K562 (cell line): Measurements from ENCODE around the gene TECPR1.

Source experiments
- CTCF ChIP-seq, 3 experiments: IDR thresholded peaks in 2 of 3; conservative IDR thresholded peaks in 1 of 3; 2 replicates each; pipeline ENCODE4 v1.5.1; 2011 to 2012; ENCODE audit warnings: low read length in 3 of 3, mild to moderate bottlenecking in 3 of 3, control low read depth in 2 of 3, improper control_type of control experiment in 1 of 3, inconsistent platforms in 1 of 3, low read depth in 1 of 3, mixed read lengths in 1 of 3, moderate library complexity in 1 of 3; ENCODE audit not compliant: insufficient read depth in 2 of 3
- FOXO4 ChIP-seq: fragments of 450-650 bp; formaldehyde crosslinking; IDR thresholded peaks from 2 replicates; pipeline ENCODE4 v1.4.0; 2020; ENCODE audit warnings: mild to moderate bottlenecking, moderate library complexity
- HDAC2 ChIP-seq: fragments of 450-650 bp; IDR thresholded peaks from 2 replicates; pipeline ENCODE4 v1.6.1; 2016; ENCODE audit warnings: mild to moderate bottlenecking
- MED1 ChIP-seq: sonication (generic); formaldehyde crosslinking; IDR thresholded peaks from 2 replicates; pipeline ENCODE4 v1.8.1; 2023; ENCODE audit warnings: missing genetic modification reagents, borderline replicate concordance
- MNT ChIP-seq, 2 experiments: fragments of 450-650 bp; conservative IDR thresholded peaks; 2 replicates each; pipeline ENCODE4 v1.6.1; 2017; ENCODE audit warnings: mild to moderate bottlenecking in 2 of 2, moderate library complexity in 2 of 2
- NRF1 ChIP-seq, 2 experiments: fragments of 450-650 bp; IDR thresholded peaks in 1 of 2; conservative IDR thresholded peaks in 1 of 2; 2 replicates each; pipeline ENCODE4 v1.6.1; 2014; ENCODE audit warnings: mild to moderate bottlenecking in 2 of 2
- RBM39 ChIP-seq: fragments of 200-400 bp; formaldehyde crosslinking; optimal IDR thresholded peaks from 2 replicates; pipeline ENCODE3; 2018; ENCODE audit warnings: low read depth, low read length
- RNF219 ChIP-seq: fragments of 250-450 bp; sonication (Bioruptor Pico); IDR thresholded peaks from 2 replicates; pipeline ENCODE4 v1.5.0; 2022; ENCODE audit warnings: mild to moderate bottlenecking
- SMC3 ChIP-seq: conservative IDR thresholded peaks from 2 replicates; pipeline ENCODE4 v1.6.1; 2011; ENCODE audit warnings: low read depth, low read length, improper control_type of control experiment; ENCODE audit not compliant: insufficient read depth
- UBTF ChIP-seq, 2 experiments: IDR thresholded peaks; 2 replicates each; pipeline ENCODE4 v1.6.1; 2012; ENCODE audit warnings: improper control_type of control experiment in 2 of 2, low read depth in 2 of 2, low read length in 2 of 2, borderline replicate concordance in 1 of 2
- ZBTB33 ChIP-seq: sonication (generic); formaldehyde crosslinking; IDR thresholded peaks from 2 replicates; pipeline ENCODE4 v1.8.1; 2023; ENCODE audit warnings: mild to moderate bottlenecking, missing genetic modification reagents
- ZFP91 ChIP-seq: sonication (generic); formaldehyde crosslinking; IDR thresholded peaks from 2 replicates; pipeline ENCODE4 v1.8.0; 2022; ENCODE audit warnings: mild to moderate bottlenecking, missing genetic modification reagents

GRCh38 chr7:98254951-98255610, 3.0 kb upstream of the TECPR1 start:
- no peak for TF ChIP-seq MNT (conservative IDR thresholded peaks at IDR 0.05)
- no peak for TF ChIP-seq ZBTB33 (CRISPR knock-in tag)
- no peak for TF ChIP-seq NRF1 (conservative IDR thresholded peaks at IDR 0.05 in 1 of 2, IDR thresholded peaks at IDR 0.05 in 1 of 2)
- TF ChIP-seq CTCF (IDR thresholded peaks at IDR 0.05 in 2 of 3, conservative IDR thresholded peaks at IDR 0.05 in 1 of 3; ENCODE audit: insufficient read depth in 2 of 3, low read depth in 1 of 3, low read length in 3 of 3) = no peak
- no peak for TF ChIP-seq UBTF (IDR thresholded peaks at IDR 0.05; ENCODE audit: borderline replicate concordance in 1 of 2, low read depth in 2 of 2, low read length in 2 of 2)
- no peak for TF ChIP-seq HDAC2
- no peak for TF ChIP-seq MED1 (CRISPR knock-in tag)
- TF ChIP-seq SMC3 = no peak
- no peak for TF ChIP-seq RBM39
- no peak for TF ChIP-seq ZFP91 (CRISPR knock-in tag)
- no peak for TF ChIP-seq RNF219 (CRISPR knock-in tag)
- no peak for TF ChIP-seq FOXO4 (CRISPR knock-in tag)
